C4-2B (cell line): ENCODE data around the gene TMEFF2.

Source experiments
- CTCF ChIP-seq: fragments of 450-650 bp; conservative IDR thresholded peaks from 2 replicates; pipeline ENCODE4 v1.5.1; 2017; ENCODE audit warnings: mild to moderate bottlenecking
- ZFX ChIP-seq: fragments of 450-650 bp; IDR thresholded peaks from 2 replicates; pipeline ENCODE4 v1.6.1; 2017

- TF ChIP-seq CTCF (no peak), ZFX (no peak)
These were observed 211.5 kb downstream of the TMEFF2 start for GRCh38 chr2:191983186-191983585.
